ENCODE results near the gene RNF166.

GRCh38 chr16:88688013-88688778 lies 18.0 kb downstream of the RNF166 start:
- TF ChIP-seq CTCF (IDR thresholded peaks at IDR 0.05) (no peak), POLR2A (IDR thresholded peaks at IDR 0.05; ENCODE audit: low read depth) (no peak), POLR2AphosphoS5 (IDR thresholded peaks at IDR 0.05) (no peak), EP300 (IDR thresholded peaks at IDR 0.05) (no peak)

Data from esophagus muscularis mucosa (tissue), 4 donors.